Stimulated activated CD4-positive, alpha-beta T cell treated with anti-CD3 and anti-CD28 coated beads, Interleukin-2, amount 100 ng/mL, for 4 hours (primary cell): ENCODE results near the gene CROCC2.

Source experiments
- DNase-seq: peaks from one replicate; pipeline ENCODE4 v3.0.0-alpha.2; 2020; ENCODE audit warnings: low read depth

CROCC2 gene

GRCh38 chr2:240933966-240934700, 28.0 kb downstream of the CROCC2 start:
- DNase-seq, result no peak

GRCh38 chr2:240934701-240935102, 28.6 kb downstream of the CROCC2 start:
- DNase-seq, result no peak

GRCh38 chr2:240935103-240935876, 29.2 kb downstream of the CROCC2 start:
- DNase-seq, result no peak

GRCh38 chr2:240936106-240936505, 30.0 kb downstream of the CROCC2 start:
- DNase-seq, result no peak

GRCh38 chr2:240946046-240946445, 39.9 kb downstream of the CROCC2 start:
- DNase-seq, result no peak

GRCh38 chr2:240946654-240947053, 40.5 kb downstream of the CROCC2 start:
- DNase-seq, result no peak

GRCh38 chr2:240947176-240947575, 41.0 kb downstream of the CROCC2 start:
- DNase-seq, result no peak

- no peak for DNase-seq
Observed at GRCh38 chr2:240947607-240948006, 41.5 kb downstream of the CROCC2 start.

GRCh38 chr2:240948086-240948485, 42.0 kb downstream of the CROCC2 start:
- no peak for DNase-seq

- DNase-seq, result no peak
Observed at GRCh38 chr2:240948905-240949790, 43.0 kb downstream of the CROCC2 start.

GRCh38 chr2:240949791-240950705, 43.9 kb downstream of the CROCC2 start:
- DNase-seq, result no peak

GRCh38 chr2:240951045-240951594, 45.0 kb downstream of the CROCC2 start:
- DNase-seq, result no peak

GRCh38 chr2:240952496-240953246, 46.5 kb downstream of the CROCC2 start:
- no peak for DNase-seq

- no peak for DNase-seq
Observed at GRCh38 chr2:240953426-240954410, 47.6 kb downstream of the CROCC2 start.

GRCh38 chr2:240954436-240955305, 48.5 kb downstream of the CROCC2 start:
- DNase-seq, result no peak

- no peak for DNase-seq
Observed at GRCh38 chr2:240955306-240956170, 49.4 kb downstream of the CROCC2 start.
